HG03439 (cell line): ENCODE measurements around the gene C9orf85.
"Not testable (repeated sequence)": the region's sequence is repeated elsewhere in the genome, so short reads cannot be mapped to it uniquely, and the experiment has no call there.

Experiments used
- ATAC-seq: cut with Tn5 transposase; IDR thresholded peaks from one replicate; pipeline ENCODE4 v1.9.1; 2021; ENCODE audit warnings: mild to moderate bottlenecking, moderate library complexity; ENCODE audit not compliant: unreplicated experiment

C9orf85 gene

DNA sequence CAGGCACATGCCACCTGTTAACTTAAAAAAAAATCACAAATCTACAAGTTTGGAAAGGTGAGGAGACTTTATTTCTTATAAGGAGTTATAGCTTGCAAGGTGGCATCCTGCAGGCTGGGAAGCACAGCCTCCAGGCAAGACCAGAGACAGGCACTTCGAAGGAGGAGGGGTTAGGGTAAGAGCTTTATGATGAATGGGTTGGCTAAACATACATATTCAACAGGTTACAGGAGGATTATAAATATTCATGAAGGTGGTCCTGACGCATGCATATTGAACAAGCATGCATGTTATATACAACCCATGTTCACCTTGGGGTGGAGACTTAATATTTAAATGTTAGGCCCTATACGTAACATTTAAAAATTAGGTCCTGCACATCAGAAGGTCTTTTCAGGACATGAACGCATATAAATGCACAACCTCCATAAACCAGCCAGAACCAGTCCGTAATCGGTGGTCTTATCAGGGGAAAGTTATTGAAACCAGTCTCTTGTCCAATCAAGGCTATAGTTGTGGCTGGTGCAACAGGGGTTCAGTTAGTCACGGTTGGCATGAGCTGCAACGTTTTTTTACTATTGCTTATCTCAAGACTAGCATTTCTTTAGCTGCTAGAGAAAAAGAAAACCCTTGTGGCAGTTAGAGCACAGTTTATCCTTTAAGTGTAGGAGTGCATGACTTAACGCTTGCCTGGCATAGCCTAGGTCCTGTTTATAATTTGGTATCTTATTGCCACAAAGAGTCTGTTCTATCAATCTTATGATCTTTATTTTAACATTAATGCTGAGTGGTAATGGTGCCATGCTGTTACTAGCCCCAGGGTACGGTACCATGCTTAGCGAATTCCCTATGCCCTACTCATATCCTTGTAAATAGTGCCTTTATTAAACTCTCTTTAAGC is 76.3 kb downstream of the C9orf85 start:
- ATAC-seq, result no peak

DNA sequence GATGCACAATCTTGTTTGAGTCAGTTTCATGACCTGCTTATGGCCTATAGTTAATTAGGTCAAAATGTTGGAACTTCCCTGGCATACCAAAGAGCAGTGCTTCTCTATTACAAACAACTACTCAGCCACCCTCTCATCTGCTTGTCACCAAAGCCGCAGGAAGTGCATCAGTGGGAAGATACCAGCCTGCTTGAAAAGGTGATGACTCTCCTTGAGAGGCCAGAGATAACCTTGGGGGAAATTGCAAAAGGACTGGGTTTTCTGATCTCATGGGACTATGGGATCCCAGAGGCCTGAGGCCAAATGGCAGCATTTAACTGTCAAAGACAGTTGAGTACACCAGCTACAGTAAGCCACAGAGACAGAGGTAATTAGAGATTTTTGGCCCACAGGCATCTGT is 79.0 kb downstream of the C9orf85 start:
- no peak for ATAC-seq

DNA sequence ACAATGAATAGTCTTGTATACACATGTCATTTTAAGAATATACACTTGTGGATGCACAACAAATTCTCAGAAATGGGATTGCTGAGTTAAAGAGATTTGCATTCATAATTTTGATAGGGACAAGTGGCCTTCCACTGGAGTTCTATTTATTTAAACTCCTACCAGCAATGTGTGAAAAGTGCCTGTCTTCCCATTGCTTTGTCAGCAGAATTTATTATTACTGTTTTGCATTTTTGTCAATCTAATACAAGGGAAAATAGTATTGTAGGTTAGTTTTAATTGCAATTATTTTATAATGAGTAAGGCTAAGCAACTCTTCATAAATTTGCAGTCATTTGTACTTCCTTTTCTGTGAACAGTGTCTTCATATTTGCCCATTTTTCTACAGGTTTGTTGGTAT is 94.0 kb downstream of the C9orf85 start:
- no peak for ATAC-seq

DNA sequence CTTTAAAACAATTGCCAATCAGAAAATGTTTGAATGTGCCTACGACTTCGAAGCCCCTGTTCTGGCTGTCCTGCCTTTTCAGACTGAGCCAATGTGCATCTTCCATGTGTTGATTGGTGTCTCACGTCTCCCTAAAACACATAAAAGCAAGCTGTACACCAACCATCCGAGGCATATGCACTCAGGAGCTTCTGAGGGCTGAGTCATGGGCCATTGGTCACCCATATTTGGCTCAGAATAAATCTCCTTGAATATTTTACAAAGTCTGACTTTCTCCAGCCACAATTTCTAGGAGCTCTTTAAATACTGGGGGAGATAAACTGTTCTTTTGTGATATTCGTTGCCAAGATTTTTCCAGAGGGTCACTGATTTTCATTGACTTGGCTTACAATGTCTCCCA is 95.1 kb downstream of the C9orf85 start:
- ATAC-seq, result no peak

DNA sequence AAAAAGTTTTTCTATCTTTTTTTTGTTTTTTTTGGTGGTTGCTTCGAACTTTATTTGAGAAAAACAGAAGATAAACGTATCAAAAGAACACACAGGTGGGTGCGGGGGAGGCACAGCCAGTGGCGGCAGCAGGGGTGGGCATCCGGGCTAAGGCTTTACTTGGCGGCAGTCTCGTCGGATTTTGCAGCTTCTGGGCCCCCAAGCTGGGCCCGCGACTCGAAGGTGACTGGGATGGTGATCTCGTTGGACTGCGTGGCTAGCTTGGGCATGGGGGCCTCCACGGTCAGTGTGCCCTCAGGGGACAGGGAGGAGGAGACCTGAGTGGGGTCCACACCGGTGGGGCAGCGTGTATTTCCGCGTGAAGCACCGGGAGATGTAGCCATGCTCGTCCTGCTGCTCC is 96.3 kb downstream of the C9orf85 start:
- not testable (repeated sequence) for ATAC-seq

DNA sequence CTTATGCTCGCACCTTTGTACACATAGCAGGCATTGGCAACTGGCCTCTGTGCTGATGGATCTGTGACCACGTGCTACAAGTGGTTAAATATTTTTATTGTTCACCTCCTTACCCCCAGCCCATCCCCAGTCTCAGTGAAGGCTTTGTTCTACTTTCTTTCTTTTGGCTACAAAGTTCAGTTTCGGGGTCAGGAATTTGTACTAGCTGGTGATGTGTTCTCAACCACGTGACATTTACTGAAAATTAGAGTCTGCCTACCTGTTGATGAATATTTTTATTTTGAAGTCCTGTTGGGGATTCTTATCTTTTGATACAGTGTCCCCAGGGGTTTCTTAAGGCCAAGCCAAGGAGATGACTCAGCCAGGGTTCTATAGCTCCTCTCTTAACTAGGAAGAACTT is 101.2 kb downstream of the C9orf85 start:
- ATAC-seq, result no peak

DNA sequence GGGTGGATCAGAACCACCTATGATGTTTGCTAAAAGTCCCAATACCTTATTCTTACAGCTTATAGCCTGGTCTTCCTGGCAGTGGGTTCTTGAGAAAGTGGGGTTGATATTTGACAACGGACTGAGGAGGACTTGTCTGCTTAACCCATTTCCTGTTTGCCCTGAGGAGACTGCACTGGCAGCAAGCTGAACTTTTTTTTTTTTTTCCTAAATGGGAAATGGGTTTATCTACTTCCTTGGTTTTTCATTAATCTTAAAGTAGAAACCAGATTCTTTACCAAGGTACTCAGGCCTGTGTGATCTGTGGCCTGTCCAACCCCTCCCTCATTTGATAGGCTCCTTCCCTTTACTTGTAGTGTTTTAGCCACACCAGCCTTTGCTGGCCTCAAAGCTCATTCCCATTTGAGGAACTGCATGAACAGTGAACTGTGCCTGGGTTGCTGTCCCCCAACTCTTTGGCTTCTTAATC is 101.9 kb downstream of the C9orf85 start:
- no peak for ATAC-seq

DNA sequence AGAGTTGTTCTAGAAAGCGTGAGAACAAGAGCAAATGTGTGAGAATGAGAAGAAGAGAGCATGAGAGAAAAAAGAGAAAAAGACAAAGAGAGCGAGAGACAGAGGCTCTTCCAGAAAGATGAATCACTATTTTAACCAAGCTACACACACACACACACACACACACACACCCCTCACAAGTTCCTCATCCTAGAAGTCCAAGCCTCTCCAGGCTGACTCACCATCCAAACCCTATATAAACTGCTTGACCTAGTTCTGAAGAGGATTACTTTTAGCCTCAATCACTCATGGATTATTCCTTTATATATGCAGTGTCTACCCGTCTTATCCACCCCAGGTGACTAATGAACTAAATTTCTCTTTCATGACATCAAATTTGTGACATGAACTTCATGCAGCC is 111.4 kb downstream of the C9orf85 start:
- ATAC-seq, result no peak
